Putamen (tissue), 1 donor: ENCODE measurements around the gene XRRA1.
"Not testable (repeated sequence)": the region's sequence is repeated elsewhere in the genome, so short reads cannot be mapped to it uniquely, and the experiment has no call there.

Source experiments
- DNase-seq: peaks from one replicate; pipeline ENCODE4 v3.0.0-alpha.2; 2016; ENCODE audit warnings: low spot score

The XRRA1 gene

DNA sequence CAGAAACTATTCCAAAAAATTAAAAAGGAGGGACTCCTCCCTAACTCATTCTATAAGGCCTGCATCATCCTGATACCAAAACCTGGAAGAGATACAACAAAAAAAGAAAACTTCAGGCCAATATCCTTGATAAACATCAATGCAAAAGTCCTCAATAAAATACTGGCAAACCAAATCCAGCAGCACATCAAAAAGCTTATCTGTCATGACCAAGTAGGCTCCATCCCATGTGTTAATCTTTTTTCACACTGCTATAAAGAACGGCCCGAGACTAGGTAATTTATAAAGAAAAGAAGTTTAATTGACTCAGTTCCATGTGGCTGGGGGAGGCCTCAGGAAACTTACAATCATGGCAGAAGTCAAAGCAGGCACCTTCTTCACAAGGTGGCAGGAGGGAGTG is 123.3 kb downstream of the XRRA1 start:
- not testable (repeated sequence) for DNase-seq

DNA sequence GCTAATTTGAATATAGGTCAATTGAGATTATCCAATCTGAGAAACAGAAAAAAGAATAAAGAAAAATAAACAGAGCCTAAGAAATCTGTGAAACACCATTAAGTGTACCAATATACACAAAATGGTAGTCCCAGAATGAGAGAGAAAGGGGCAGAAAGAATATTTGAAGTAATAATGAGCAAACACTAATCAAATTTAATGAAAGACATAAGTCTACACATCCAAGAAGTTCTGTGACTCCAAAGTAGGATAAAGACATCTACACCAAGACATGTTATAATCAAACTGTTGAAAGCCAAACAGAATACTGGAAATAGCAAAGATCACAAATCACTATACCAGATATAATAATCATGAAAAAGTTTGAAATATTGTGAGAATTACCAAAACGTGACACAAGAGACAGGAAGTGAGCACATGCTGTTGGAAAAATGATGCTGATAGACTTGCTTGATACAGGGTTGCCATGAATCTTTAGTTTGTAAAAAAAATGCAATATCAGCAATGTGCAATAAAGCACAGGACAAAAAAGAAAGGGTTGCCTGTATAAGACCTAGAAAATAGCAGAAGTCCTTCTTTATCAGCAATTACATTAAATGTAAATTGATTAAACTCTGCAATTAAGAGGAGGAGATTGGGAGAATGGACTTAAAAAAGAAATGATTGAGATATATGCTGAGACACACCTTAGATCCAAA is 124.5 kb downstream of the XRRA1 start:
- DNase-seq = no peak

DNA sequence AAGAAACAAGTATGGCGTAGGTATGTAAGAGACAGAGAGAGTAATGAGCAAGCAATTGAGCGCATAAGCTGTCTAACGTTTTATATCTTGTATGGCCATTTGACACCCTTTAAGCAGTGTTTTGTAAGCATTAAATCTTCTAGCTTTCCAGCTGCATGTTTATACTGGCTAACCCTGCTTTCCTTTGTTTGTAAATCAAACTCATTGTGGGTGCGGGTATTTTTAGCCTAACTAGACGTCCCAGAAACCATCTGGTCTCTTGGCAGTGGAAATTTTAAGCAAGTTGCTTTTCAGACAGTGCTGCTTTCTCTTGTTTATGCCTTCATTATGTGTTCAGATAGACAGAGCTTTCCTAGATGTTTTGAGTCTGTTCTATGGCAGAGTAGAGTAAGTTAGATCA is 126.7 kb downstream of the XRRA1 start:
- peak; percentile 59 for DNase-seq

DNA sequence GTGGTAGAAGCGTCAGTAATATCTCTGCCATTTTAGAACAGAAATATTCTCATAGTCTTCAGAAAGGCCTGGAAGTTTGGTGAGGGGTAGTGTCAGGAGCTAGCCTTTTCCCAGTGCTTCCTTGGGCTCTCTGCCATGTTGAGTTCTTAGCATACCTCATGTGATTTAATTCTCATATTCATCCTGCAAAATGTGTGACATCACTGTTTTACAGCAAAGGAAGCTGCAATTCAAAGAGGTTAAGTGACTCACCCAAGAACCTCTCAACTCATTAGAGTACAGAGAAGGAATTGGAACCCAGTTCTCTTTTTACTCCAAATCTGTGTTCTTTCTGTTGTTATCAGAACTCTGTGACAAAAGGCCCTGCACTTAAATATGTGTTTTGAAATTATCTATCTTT is 128.1 kb downstream of the XRRA1 start:
- DNase-seq = no peak

DNA sequence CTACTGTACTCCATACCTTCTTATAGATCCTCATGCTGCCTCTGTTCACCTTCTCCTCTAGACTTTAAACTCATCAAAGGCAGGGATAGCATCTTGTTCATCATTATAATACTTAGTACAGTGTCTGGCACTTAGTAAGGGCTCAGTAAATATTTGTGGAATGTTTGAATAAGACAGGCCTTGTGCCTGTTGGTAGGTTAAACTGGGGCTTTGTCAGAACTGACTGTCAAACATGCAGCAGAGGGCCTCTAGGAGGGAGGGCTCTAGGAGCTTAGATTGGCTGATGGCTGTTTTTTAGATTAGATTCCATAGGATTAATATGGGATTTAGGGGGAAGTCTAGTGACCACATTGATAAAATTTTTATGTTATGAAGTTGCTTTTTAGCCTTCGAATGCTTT is 129.5 kb downstream of the XRRA1 start:
- no peak for DNase-seq

DNA sequence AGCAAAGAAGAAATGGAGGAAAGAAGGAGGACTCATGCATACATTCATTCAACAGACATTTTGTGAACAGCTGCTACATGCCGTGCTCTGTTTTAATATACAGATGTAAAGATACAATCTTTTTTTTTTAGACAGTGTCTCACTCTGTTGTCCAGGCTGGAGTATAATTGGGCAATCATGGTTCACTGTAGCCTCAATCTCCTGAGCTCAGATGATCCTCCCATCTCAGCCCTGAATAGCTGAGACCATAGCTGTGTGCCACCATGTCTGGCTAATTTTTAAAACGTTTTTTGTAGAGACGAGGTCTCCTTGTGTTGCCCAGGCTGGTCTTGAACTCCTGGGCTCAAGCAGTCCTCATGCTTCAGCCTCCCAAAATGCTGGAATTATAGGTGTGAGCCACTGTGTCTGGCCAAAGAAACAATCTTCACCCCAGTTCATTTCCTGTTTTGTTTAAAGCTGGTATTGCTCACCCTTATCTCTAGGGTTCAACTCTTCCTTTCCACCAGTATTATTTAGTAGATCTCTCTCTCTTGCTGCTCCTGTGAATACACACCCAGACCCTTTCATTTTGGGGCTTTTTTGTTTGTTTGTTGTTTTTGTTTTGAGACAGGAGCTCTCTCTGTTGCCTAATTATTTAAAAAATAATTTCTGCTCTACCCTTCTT is 130.5 kb downstream of the XRRA1 start:
- DNase-seq = no peak

DNA sequence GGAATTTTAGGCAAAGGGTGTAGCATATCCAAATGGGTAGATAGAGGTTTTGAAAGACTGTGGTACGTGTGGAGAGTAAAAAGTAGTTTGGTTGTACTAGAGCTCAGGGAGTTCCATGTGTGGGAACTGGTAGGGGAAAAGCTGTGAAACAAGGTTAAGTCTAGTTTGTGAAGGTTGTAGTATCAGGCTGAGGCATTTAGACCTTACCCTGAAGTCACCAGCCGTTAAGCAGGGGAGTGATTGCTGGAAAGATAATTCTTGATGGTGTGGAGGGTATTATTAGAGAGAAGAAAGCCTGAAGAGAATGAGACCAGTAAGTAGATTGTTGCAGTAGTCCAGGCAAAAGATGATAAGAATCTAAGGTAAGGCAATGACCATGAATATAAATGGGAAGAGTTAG is 132.2 kb downstream of the XRRA1 start:
- DNase-seq = no peak

DNA sequence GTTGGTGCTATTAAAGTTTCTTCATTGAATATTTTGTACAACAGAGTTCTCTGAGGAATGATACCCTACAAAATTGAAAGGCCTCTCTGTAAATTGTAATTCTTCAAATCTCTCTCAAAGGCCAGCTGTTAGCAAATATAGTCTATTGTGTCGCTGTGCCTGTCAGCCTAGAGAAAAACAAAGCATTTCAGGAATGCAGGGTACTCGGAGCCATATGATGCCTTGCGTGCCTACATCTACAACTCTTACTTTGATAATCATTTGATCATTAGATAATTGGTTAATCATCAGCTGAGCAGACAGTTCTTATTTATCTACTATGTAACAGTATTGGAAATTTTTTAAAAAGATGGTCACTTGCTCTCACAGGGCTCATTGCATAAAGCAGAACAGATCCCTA is 132.9 kb downstream of the XRRA1 start:
- no peak for DNase-seq

DNA sequence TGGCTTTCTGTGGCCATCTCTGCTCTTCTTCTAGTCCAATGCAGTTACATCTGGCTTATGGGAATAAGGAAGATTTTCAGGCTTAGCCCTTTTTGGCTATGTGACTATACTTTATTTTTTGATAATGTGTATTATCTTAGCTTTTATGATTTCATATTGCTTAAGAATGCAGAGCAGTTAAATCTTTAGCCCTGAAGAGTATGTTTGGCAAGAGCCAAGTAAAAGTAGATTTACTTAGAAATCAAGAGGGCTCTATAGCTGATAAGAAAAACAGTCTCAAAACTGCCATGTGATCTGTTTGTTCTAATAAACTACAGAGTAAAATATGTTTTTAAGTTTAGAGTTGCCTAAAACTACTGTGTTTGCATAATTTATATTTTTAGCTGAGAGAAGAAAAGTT is 139.1 kb downstream of the XRRA1 start:
- no peak for DNase-seq

DNA sequence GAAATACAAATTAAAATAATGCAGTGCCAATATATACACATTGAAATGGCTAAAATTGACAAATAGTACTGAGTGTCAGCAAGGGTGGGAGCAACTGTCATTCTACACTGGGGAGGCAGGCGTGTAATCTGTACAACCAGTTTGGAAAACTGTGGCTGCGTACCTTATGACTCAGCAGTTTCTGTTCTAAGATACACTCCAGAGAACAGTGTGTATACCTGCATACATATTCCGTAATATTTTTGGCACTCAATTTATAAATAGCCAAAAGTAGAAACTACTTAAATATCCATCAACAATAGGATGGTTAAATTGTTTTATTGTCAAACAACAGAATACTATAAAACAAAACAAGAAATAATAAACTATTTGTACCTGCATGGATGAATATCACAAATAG is 142.6 kb downstream of the XRRA1 start:
- DNase-seq = no peak

DNA sequence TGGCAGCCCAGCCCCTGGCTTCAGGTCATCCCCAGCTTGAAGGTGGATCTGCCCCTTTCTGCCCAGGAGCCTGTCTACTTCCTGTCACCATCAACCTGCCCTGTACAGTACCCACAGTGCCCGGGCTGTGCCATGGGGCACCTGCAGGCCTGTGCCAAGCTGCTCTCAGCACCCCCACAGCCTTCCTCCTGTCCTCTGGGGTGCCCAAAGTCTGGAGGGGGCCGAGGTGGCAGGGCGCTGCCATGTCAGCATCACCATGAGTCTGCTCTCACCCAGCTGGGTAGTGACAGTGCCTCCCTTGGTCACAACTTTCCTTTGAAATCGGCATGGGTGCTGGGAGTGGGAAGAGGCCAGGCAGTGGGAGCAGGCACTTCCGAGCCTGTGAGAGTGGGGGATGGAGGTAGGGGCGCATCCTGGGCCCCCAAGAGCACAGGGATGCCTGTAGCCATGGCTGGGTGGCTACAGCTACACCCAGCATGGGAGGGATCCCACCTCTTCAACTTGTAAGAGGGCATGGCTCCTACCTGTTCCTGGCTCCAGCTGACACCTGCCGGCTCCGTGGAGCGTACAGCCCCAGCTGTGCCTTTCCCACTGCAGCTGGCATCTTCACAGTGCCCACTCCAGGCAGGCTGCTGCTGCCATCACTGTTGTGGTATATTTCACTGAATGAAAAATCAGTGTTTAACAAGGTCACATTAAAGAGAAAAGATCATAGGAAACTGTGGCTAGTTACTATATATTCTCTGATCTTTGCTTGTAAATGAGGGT is 157.4 kb downstream of the XRRA1 start:
- no peak for DNase-seq
